Stimulated activated CD8-positive, alpha-beta memory T cell treated with anti-CD3 and anti-CD28 coated beads, Interleukin-7, amount 100 ng/mL, for 4 hours (primary cell): ENCODE data around the gene ARHGAP44.

Experiments
- DNase-seq, 2 donors: peaks; one replicate each; pipeline ENCODE4 v3.0.0-alpha.2; 2020; ENCODE audit warnings: low read depth in 2 of 2

The ARHGAP44 gene

DNA sequence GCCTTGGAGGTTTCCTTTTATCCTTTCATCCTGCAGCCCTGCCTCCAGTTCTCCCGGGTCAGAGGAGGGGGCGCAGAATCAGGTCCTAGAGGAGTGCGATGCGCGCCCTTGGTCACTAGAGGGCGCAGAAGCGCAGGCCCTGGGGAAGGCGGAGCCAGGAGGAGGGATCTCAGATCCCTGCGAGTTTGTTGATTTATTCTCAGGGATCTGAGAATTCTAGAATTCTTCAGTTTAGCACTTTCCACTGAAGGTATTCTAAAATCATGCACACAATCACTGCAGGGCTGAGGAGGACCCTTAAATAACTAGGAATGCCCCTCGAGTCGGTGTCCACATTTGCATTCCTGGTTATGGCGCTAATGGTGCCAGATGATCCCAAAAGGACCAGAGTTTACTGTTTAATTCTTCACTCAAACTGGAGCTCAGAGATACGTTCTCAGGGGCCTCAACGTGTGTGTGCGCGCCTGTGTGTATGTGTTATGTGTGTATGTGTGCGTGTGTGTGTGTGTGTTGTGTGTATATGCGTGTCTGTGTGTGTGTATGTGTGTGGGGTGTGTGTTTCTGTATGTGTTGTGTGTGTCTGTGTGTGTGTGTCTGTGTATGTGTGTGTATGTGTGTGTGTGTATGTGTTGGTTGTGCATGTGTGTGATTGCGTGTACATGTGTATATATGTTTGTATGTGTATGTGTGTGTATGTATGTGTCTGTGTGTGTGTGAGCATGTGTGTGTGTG, 235.4 kb downstream of the ARHGAP44 start:
- DNase-seq = peak; percentile 24 to 44

DNA sequence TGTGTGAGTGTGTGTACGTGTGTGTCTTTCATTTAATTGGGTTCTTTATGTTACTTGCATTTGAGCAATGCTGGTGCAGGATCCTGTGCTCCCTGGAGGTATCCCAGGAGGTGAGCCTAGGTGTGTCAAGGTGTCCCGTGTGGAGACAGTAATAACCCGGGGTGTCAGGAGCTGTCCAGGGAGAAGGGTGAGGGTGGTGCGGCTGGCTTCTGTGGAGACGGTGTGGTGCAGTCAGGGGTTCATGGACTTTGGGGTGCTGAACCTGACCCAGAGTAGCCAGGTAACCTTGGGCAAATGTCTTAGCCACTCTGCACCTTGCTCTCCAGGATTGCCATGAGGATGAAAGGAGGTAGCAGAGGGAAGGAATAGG, 235.9 kb downstream of the ARHGAP44 start:
- DNase-seq = no peak

DNA sequence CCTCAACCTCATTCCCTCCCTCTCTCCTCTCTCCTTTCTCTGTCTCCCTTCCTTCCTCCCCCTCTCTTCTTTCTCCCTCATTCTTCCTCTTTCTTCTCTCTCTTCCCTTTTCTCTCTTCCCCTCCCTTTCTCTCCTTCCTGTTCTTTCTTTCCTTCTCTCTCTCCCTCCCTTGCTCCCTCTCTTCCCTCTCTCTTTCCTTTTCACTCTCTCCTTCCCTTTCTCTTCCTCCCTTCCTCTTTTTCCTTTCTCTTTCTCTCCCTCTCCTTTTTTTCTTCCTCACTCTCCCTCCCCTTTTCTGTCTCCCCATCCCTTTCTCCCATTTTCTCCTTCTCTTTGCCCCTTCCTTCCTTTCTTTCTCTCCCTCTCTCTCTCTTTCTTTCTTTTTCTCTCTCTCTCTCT, 236.4 kb downstream of the ARHGAP44 start:
- no peak for DNase-seq

GRCh38 chr17:13027246-13027645, 237.9 kb downstream of the ARHGAP44 start:
- DNase-seq = no peak

DNA sequence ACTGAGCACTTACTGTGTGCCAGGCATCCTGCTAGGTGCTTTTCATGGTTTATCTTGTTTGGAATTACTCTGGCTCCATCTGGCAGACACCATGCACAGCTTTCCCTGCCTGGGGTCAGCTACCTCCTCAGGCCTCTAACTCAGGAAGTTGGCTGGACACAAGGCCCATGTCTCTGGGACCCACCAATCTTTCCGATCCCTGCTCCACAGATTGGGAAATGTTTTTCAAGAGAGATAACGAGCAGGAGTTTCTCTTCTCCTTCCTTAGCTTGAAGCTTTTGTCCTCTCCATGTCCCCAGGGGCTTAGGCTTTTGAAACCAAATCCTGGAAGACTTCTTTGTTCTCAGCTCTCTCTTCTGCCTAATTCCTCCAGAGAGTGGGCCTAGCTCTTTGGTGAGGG, 240.0 kb downstream of the ARHGAP44 start:
- no peak for DNase-seq

DNA sequence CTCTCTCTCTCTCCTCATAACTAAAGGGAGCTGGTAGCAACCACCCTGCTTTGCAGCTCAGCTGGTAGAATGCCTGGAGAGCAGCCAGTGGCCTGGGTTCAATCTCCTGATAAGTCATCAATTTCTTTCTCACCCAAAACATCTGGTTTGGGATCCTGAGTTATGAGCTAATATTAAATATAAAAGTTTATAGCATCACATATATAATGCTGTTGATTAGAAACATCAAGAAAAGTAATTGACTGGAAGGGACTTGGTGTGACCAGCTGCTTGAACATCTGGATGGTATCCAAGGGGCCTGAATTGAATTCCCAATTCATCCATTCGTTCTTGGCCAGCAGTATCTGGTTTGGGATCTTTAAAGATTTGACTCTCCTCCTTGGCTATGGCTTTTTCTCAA, 240.8 kb downstream of the ARHGAP44 start:
- DNase-seq = no peak

- no peak for DNase-seq
Observed at GRCh38 chr17:13030459-13031300, 241.4 kb downstream of the ARHGAP44 start.

- no peak for DNase-seq
Observed at GRCh38 chr17:13031718-13032350, 242.5 kb downstream of the ARHGAP44 start.

DNA sequence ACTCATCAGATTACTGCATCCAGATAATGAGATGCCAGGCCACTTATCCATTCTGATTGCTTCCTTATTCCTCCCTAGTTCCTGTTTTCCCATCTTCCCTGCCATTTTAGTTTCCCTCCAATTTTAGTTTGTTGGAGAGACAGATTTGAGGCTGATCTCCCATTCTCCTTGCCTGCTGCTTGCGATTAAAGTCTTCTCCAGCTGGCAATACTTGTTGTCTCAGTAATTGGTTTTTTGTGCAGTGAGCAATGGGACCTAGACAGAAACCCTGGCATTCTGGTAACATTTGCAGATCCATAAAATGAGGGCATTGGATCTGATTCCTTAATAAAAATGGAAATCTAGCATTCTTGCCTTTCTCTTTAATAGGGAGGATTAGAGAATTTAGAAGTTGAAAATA, 246.1 kb downstream of the ARHGAP44 start:
- DNase-seq = no peak

DNA sequence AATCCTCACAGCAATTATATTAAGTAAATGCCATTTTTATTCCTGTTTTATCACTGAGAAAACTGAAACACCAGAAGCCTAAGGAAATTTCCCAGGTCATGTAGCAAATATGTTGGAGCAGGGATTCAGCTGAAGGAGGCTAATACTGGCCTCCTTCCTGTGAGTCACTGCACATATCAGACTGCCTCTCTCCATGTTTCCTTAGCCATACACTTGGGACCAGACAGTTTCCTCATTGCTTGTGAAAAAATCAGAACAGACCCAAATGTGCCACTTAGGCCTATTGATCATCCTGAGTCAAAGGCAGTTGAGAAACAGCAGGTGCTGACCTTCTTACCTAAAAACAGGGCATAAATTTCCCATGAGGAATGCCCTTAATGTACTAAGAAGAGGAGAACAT, 247.5 kb downstream of the ARHGAP44 start:
- no peak for DNase-seq

DNA sequence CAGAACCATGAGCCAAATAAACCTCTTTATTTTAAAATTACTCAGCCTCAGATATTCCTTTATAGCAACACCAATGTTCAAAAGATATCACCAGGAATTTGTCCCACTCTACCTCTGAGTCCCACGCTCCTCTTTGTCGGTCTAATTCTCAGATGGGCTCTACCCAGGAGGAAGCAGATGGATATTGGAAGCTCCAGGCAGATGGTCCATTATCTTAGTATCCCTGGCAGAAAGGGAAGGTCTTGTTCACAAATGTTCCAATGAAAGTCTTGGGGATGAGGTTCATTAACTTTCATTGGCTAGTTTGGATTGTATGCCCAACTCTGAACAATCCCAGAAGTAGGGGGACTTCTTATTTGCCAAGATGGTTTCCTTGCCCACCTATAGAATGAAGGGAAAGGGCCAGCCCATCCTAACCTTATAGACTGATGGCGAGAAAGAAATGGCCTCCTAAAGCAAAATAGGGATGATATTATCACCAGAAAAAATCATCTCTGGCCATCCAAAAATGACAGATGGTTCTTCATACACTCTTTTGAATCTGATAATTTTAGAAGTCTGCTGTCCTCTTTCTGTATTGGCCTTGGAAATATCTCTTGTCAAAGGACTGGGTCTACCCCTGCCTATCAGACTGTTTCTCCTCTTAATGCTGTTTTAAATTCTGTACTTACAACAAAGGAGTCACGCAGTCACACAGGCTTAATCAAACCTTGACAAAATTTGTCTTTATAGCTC, 249.8 kb downstream of the ARHGAP44 start:
- no peak for DNase-seq
